ENCODE results near the gene STAT4.

STAT4 gene

GRCh38 chr2:191190861-191191552, 40.2 kb upstream of the STAT4 start:
- no peak for TF ChIP-seq CTCF (IDR thresholded peaks at IDR 0.05; ENCODE audit: poor library complexity, severe bottlenecking)
- no peak overlapping the region for H3K27ac ChIP-seq (ENCODE audit: poor library complexity, severe bottlenecking)
- peaks cover 28% of the 10 kb centered on the region for H3K4me1 ChIP-seq (ENCODE audit: insufficient read depth, poor library complexity, severe bottlenecking)
- no peak for ATAC-seq (ENCODE audit: low read depth)
- H3K9me3 ChIP-seq (ENCODE audit: severe bottlenecking), result no peaks in the 10 kb centered on the region
- no peak for DNase-seq (ENCODE audit: low spot score)
- H3K36me3 ChIP-seq (ENCODE audit: low read depth), result no peaks in the 10 kb centered on the region
- no peaks in the 10 kb centered on the region for H3K27me3 ChIP-seq (ENCODE audit: insufficient read depth, poor library complexity, severe bottlenecking)
- no peak overlapping the region for H3K4me3 ChIP-seq (ENCODE audit: severe bottlenecking)

- H3K27me3 ChIP-seq (ENCODE audit: insufficient read depth, poor library complexity, severe bottlenecking), result no peaks in the 10 kb centered on the region
- ATAC-seq (ENCODE audit: low read depth) (no peak), DNase-seq (ENCODE audit: low spot score) (no peak)
- H3K27ac ChIP-seq (ENCODE audit: poor library complexity, severe bottlenecking), result peak overlapping the region; percentile 26
- no peak overlapping the region for H3K4me3 ChIP-seq (ENCODE audit: severe bottlenecking)
- no peaks in the 10 kb centered on the region for H3K36me3 ChIP-seq (ENCODE audit: low read depth)
- no peak for TF ChIP-seq CTCF (IDR thresholded peaks at IDR 0.05; ENCODE audit: poor library complexity, severe bottlenecking)
- no peaks in the 10 kb centered on the region for H3K9me3 ChIP-seq (ENCODE audit: severe bottlenecking)
- peaks cover 27% of the 10 kb centered on the region for H3K4me1 ChIP-seq (ENCODE audit: insufficient read depth, poor library complexity, severe bottlenecking)
These were observed 39.6 kb upstream of the STAT4 start for GRCh38 chr2:191190435-191190834.

GRCh38 chr2:191189112-191189635, 38.4 kb upstream of the STAT4 start:
- ATAC-seq (ENCODE audit: low read depth), result peak; percentile 73; the same call in 2 of the 3 replicates
- no peak for DNase-seq (ENCODE audit: low spot score)
- Histone ChIP-seq H3K9me3 (ENCODE audit: severe bottlenecking) (no peaks in the 10 kb centered on the region), H3K4me1 (ENCODE audit: insufficient read depth, poor library complexity, severe bottlenecking) (peaks cover 14% of the 10 kb centered on the region), H3K36me3 (ENCODE audit: low read depth) (no peaks in the 10 kb centered on the region), H3K4me3 (ENCODE audit: severe bottlenecking) (no peak overlapping the region), H3K27me3 (ENCODE audit: insufficient read depth, poor library complexity, severe bottlenecking) (no peaks in the 10 kb centered on the region), H3K27ac (ENCODE audit: poor library complexity, severe bottlenecking) (peak overlapping the region; percentile 26)
- TF ChIP-seq CTCF (IDR thresholded peaks at IDR 0.05; ENCODE audit: poor library complexity, severe bottlenecking), result no peak

- no peak for DNase-seq (ENCODE audit: low spot score)
- ATAC-seq (ENCODE audit: low read depth), result no peak
- H3K27ac ChIP-seq (ENCODE audit: poor library complexity, severe bottlenecking), result peak overlapping the region; percentile 26
- no peak for TF ChIP-seq CTCF (IDR thresholded peaks at IDR 0.05; ENCODE audit: poor library complexity, severe bottlenecking)
- H3K9me3 ChIP-seq (ENCODE audit: severe bottlenecking), result no peaks in the 10 kb centered on the region
- peaks cover 9% of the 10 kb centered on the region for H3K4me1 ChIP-seq (ENCODE audit: insufficient read depth, poor library complexity, severe bottlenecking)
- H3K36me3 ChIP-seq (ENCODE audit: low read depth), result no peaks in the 10 kb centered on the region
- no peaks in the 10 kb centered on the region for H3K27me3 ChIP-seq (ENCODE audit: insufficient read depth, poor library complexity, severe bottlenecking)
- no peak overlapping the region for H3K4me3 ChIP-seq (ENCODE audit: severe bottlenecking)
These were observed 37.8 kb upstream of the STAT4 start for GRCh38 chr2:191188550-191189093.

Measured in RWPE2 (cell line).